Fibroblast of skin of left biceps (primary cell): ENCODE results near the gene CWH43.
"Not testable (repeated sequence)": the region's sequence is repeated elsewhere in the genome, so short reads cannot be mapped to it uniquely, and the experiment has no call there.

ENCODE experiments used
- DNase-seq, 2 experiments: peaks; one replicate each; pipeline ENCODE4 v3.0.0-alpha.2; 2013; ENCODE audit warnings: low read depth in 2 of 2

Gene CWH43

GRCh38 chr4:49097071-49097470, 111.0 kb downstream of the CWH43 start:
- DNase-seq, result not testable (repeated sequence)

GRCh38 chr4:49097505-49097904, 111.4 kb downstream of the CWH43 start:
- DNase-seq, result not testable (repeated sequence)

GRCh38 chr4:49098034-49098759, 112.1 kb downstream of the CWH43 start:
- not testable (repeated sequence) for DNase-seq

- DNase-seq, result not testable (repeated sequence)
Observed at GRCh38 chr4:49099831-49100444, 113.9 kb downstream of the CWH43 start.

GRCh38 chr4:49102344-49102898, 116.3 kb downstream of the CWH43 start:
- not testable (repeated sequence) for DNase-seq

GRCh38 chr4:49103436-49104136, 117.5 kb downstream of the CWH43 start:
- DNase-seq, result not testable (repeated sequence)

- not testable (repeated sequence) for DNase-seq
Observed at GRCh38 chr4:49104231-49104930, 118.3 kb downstream of the CWH43 start.

GRCh38 chr4:49105248-49105904, 119.3 kb downstream of the CWH43 start:
- not testable (repeated sequence) for DNase-seq

GRCh38 chr4:49107262-49107661, 121.2 kb downstream of the CWH43 start:
- DNase-seq, result not testable (repeated sequence)

GRCh38 chr4:49108183-49108978, 122.3 kb downstream of the CWH43 start:
- not testable (repeated sequence) for DNase-seq

- DNase-seq, result not testable (repeated sequence)
Observed at GRCh38 chr4:49109567-49110166, 123.6 kb downstream of the CWH43 start.

- not testable (repeated sequence) for DNase-seq
Observed at GRCh38 chr4:49110579-49110978, 124.5 kb downstream of the CWH43 start.
